ENCODE data around the gene CLEC18B.
A peak's percentile ranks its signal among the peaks of the same experiment; 100 is the strongest.
"Not testable (repeated sequence)": the region's sequence is repeated elsewhere in the genome, so short reads cannot be mapped to it uniquely, and the experiment has no call there.

The CLEC18B gene

DNA sequence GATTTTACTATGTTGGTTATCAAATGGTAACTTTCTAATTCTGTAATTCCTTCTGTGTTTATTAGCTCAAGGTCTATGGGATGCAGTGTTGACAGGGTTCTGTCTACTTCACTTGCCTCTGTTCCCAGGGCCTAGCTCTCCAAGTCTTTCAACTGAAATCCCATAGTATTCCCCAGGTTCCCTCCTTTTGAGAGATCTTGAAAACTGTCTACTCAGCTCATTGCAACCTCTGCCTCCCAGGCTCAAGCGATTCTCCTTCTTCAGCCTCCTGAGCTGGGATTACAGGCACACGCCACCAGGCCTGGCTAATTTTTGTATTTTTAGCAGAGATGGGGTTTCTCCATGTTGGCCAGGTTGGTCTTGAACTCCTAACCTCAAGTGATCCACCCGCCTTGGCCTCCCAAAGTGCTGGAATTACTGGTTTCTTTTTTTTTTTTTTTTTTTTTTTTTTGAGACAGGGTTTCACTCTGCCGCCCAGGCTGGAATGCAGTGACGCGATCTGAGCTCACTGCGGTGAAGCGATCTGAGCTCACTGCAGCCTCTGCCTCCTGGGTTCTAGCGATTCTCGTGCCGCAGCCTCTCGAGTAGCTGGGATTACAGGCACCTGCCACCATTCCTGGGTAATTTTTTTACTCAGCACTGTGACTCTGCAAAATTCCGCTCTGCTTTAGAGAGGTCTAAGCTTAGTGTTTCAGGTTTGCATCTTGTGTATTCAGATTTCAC, 22.5 kb upstream of the CLEC18B start:
- DNase-seq (ENCODE audit: low spot score) = not testable (repeated sequence)

DNA sequence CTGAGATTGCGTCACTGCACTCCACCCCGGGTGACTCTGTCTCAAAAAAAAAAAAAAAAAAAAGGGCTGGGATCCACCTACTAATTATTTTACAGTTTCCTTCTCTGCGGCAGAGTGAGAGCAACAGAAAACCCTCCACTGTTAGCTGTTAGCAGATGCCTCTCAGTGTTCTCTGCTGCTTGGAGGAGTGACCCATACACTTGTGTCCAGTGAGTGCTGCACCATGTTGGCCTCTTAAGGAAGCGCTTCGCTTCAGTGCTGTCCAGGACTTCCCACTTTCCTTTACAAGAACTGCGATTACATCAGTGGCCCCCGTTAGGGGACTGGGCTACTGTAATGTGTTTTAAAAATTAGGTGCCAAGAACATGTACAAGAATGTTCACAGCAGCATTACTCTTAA, 18.4 kb upstream of the CLEC18B start:
- DNase-seq (ENCODE audit: low spot score) = no peak

DNA sequence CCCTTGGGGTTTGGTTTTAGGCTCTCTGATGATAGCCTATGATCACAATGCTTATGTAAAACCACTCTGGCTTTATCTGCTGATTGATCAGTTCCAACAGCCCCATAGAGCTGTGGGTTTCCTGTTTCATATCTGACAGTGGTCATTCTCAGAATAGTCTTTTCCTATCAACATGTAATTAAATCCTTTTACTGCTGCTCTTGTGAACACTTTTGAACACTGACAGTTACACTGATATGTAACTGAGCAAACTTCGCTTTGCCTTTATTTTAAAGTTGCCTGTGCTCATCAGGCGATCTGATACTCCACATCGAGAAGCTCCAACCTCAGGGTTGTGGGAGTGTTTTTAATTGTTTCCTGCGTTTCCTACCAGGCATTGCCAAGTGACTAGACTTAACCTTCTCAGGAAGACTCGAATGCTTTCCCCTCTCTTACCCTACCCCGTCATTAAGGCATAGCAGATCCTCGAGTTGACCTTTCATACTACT, 17.3 kb upstream of the CLEC18B start:
- DNase-seq (ENCODE audit: low spot score) = no peak

DNA sequence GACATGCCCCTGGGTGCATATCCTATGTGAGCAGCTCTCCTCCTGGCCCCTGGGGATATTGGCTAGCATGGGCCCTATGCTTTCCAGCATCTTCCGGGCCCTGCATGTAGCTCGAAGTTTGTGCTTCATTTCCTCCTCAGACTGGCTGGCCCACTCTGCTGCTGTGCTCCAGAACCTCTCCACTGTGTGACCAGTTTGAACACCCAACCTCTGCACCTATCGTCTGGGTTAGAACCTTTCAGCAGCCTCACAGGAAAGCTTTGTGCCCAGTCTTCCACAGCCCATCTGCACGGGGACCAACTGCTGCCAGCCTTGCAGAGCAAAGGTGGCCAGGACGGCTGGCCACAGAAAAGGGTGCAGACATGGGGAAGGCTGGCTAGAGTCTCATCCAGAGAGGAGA, 10.2 kb upstream of the CLEC18B start:
- DNase-seq (ENCODE audit: low spot score) = no peak

DNA sequence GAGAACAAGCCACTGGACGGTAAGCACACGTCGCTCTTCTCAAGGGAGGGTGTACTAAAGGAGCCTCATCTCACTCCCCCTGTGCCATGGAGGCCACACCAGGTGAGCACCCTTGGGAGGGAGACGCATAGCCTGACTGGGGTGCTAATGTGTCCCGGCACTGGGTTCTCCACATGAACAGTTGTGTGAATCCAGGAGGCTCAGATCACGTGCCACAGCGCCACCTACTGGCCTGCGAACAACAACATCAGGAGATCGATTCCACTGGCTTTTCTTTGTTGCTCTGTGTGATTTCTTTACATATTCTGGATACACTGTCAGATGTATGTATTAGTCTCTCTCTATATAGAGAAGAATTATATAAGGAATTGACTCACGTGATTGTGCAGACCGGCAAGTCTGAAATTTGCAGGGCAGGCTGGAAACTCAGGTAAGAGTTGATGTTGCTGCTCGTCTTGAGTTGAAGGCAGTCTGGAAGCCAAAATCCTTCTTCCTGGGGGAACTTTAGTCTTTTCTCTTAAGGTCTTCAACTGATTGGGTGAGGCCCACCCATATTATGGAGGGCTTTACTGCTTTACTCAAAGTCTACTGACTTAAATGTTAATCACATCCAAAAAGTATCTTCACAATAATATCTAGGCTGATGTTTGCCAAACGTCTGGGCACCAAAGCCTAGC, 8.9 kb upstream of the CLEC18B start:
- not testable (repeated sequence) for DNase-seq (ENCODE audit: low spot score)

DNA sequence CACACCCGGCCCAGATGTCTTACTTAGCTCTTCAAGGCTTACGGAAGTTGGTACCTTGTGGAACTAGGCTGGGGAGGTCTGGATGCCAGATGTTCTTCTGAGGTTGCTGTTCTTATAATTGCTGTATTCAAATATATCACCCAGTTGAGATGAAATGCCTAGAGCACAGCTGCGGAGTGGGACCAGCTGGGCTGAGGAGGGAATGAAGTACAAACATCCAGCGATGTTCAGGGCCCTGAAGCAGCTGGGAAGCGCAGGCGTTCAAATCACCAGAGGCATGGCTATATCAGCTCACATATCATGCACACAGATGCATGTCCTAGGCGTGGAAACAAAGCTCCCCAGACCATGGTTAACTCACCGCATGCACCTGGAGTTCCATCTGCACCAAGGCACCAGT, 7.2 kb upstream of the CLEC18B start:
- not testable (repeated sequence) for DNase-seq (ENCODE audit: low spot score)

DNA sequence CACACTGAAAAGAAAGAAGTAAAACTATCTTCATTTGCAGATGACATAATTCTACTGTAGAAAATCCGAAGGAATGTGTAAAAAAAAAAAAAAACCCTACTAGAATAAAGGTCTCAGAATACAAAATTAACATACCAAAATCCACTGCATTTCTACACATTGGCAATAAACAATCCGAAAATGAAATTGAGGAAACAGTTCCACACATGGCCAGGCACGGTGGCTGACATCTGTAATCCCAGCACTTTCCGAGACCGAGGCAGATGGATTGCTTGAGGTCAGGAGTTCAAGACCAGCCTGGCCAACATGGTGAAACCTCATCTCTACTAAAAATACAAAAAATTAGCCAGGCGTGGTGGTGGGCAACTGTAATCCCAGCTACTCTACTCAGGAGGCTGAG, 4.5 kb upstream of the CLEC18B start:
- DNase-seq (ENCODE audit: low spot score) = not testable (repeated sequence)

DNA sequence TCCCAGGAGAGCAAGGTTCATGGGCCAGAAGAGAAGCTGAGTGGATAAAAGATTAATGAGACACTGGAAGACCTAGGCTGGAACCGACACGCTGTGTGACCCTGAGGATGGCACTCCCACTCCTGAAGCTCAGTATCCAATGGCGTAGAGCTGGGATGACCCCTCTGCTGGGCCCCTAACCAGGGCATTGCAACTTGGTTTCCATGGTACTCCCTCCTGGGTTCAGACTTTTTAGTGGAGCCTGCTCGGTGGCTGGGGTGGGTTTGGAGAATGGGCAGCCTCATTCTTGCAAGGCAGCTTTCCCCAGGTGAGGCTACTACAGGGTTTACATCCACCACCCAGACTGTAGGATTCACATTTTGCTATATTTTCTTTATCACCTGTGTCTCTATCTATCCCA, 2.4 kb upstream of the CLEC18B start:
- not testable (repeated sequence) for DNase-seq (ENCODE audit: low spot score)

DNA sequence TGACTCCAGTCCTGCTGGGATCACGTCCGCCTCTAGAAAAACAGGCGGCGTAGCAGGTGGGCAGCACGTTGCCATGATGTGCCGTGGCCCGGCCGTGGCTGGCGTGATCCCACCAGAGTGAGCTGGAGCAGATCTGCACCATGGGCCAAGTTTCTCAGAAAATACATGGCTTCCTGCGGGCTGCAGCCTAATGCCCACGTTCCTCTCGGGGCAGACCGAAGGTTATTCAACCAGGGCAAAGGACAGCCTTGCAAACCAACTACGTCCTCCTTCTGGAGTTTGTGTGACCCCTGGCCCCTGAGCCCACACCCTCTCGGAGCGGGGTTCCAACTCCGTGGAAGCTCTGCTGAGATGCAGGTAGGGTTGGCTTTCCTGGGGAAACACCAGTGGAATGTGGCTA, 808 bp upstream of the CLEC18B start:
- DNase-seq (ENCODE audit: low spot score) = not testable (repeated sequence)

DNA sequence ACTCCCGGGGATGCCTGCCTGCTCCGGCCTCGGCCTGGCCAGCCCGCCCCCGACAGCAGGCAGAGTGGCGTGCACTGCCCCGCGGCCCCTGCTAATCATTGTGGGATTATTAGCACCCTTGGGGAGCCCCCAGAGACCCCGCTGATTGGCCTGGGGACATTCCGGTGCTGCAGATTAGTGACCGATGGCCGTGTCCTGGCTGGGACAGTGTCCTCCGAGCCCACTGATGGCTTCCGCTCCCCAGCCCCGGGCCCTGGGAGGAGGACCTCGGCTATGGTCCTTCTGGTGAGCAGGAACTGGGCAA, 156 bp upstream of the CLEC18B start:
- not testable (repeated sequence) for DNase-seq (ENCODE audit: low spot score)

DNA sequence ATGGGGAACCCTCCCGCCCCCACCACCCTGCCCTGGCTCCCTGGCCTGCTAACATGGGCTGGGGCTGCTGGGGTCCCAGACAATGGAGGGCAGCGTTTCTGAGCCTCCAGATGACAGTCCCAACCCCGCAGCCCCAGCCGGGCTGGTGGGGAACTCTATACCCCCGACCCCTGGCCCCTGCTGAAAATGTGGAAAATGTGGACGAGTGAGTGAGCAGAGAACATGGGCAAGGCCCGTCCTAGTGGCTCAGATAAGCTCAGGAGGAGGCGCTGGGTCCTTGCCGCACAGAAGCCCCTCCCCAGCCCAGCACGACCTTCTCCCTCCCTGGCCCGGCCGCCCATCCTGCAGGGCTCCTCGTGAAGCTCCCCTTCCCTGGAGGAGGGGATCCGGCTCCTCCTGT, 1.5 kb downstream of the CLEC18B start:
- DNase-seq (ENCODE audit: low spot score) = not testable (repeated sequence)

DNA sequence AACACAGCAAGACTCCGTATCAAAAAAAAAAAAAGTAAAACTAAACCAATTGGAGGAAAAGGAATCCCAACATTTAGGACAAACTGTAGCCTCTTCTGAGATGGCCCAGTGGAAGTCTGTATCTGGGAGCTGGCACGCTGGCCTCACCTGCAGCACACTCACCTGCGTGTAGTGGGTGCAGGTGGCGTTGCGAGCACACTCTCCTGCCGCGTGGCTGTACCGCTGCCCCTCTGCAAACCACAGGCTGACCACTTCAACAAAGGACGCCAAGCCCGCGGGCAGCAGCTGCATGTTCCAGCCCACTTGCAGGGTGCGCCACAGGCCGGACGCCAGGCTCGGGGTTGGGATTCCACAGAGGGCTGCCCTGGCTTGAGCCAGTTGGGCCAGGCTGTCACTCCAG, 3.4 kb downstream of the CLEC18B start:
- not testable (repeated sequence) for DNase-seq (ENCODE audit: low spot score)

DNA sequence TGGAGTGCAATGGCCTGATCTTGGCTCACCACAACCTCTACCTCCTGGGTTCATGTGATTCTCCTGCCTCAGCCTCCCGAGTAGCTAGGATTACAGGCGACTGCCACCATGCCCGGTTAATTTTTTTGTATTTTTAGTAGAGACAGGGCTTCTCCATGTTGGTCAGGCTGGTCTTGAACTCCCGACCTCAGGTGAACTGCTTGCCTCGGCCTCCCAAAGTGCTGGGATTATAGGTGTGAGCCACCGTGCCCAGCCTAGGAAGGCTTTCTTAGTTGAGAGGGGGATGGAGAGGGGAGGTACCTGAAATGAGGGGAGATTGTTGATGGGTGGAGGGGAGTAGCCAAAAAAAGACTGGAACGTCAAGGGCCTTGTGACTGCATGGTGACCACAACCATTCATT, 7.4 kb downstream of the CLEC18B start:
- DNase-seq (ENCODE audit: low spot score) = not testable (repeated sequence)

DNA sequence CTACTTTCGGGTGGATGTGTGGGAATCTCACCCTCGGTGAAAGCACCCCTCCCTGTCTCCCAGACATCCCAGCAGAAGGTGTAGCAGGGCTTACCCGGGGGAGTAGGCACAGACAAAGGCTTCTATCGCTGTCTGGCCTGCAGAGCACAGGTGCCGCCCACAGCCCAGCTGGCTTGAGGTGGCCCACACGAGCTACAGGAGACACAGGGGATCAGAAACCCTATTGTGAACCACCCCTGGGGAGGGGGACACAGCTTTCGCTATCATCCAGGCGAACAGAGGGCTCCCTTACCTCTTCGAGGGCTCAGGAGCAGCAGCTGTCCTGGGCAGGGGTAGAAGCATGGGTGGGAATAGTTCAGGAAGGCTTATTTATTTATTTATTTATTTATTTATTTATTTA, 7.8 kb downstream of the CLEC18B start:
- not testable (repeated sequence) for DNase-seq (ENCODE audit: low spot score)

DNA sequence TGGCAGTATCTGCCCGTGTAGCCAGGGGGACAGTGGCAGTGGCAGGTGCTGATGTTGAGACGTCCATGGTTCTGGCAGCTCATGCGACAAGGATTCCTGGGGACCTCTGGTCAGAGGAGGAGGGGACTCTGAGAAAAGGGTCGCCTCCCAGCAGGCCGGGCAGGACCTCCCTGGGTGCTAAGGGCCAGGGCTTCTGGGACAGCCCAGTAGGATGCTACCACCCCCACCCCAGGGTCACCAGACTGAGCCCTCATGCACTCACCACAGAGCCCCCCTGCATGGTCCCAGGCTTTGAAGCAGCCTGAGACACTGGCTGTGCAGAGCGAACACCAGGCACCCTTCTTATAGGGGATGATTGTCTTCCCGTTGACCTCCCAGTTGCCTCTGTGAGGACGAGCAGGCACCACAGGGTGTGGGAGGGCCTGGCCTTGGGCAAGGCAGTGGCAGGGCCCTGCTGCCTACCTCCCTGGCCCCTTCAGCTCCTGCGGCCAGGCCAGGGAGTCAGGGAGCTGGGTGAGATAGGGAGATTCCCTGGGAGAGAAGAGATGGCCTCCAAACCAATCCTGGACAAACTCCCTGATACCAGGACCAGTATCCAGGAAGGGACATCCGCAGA, 8.4 kb downstream of the CLEC18B start:
- not testable (repeated sequence) for DNase-seq (ENCODE audit: low spot score)

DNA sequence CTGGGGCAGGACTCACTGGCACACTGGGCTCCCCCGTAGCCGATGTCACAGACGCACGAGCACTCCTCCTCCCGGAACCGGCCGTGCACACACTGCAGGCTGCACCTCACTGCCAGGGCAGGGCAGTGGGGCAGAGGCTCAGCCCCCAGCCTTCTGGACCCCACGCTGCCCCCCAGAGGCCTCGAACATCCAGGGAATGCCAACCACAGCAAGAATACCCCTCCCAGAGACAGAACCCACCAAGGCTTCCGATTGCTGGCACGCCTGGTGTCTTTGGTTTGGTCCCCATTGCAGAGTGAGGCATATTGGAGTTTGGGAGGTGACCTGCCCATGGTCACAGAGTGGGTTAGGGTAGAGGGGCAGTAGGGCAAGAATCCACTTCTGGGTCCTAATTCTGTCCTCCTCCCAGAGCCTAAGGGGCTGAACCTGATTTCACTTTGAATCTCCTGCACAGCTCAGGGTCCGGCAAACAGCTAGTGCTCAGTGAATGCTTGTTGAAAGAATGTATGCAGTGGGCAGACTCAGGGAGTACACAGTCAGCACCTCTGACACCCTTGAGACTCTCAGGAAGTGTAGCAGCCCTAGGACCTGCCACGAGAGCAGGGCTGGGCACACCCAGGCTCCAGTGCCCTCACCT, 9.0 kb downstream of the CLEC18B start:
- DNase-seq (ENCODE audit: low spot score) = not testable (repeated sequence)

DNA sequence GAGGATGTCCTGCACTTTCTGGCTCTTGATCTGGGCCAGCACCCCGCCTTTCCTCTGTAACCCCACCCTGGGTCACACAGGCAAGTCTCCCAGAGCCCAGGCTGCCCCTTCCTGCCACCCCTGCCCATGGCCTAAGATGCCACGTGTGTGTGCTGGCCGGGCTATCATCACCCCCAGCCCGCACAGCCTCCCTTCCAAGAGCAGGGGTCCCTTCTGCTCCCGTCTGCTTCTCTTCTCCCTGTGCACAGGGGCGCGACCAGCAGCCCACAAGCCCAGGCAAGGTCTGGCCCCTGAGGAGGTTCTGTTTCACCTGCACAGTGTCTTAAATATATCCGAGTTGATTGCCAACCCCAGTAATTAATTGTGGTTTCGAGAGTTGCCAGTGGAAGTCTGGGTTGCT, 10.3 kb downstream of the CLEC18B start:
- not testable (repeated sequence) for DNase-seq (ENCODE audit: low spot score)

DNA sequence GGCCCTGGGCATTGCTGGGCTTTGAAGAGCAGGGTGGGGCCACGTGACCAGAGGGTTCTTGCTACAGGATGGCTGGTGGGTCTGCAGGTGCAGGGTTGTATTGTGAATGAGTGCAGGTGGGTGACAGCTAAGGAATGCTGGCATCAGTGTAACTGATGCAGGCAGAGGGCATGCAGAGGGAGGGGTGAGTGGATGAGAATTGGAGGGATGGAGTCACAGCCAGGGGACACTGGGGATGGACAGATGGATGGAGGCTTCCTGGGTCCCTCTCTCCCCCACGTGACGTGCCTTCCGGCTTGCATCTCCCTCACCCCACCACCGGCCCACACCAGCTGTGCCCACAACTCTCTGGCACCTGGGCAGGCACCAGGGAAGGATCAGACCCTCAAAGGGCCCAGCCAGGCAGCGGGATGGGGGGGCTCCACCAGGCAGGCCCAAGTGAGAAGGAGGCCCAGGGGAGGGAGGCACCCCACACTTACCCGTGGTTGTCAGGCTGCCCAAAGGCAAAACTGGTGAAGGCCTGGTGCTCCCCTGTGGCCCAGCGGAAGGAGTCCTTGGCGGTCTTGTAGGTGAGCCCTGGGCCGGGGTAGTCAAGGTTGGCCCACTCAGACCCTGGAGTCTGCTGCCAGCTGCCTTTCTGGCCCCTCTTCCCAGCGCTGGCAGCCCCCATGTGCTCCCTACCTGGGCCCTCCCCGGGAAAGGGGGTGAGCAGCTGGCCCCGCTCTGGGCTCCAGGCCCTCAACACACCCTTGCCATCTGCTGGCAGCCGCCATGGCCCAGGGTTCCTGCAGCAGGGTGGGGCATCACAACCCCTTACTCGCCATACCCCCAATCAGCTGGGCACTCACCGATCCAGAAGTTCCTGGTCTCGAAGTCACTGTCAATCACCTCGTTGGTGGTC, 11.0 kb downstream of the CLEC18B start:
- DNase-seq (ENCODE audit: low spot score) = not testable (repeated sequence)

DNA sequence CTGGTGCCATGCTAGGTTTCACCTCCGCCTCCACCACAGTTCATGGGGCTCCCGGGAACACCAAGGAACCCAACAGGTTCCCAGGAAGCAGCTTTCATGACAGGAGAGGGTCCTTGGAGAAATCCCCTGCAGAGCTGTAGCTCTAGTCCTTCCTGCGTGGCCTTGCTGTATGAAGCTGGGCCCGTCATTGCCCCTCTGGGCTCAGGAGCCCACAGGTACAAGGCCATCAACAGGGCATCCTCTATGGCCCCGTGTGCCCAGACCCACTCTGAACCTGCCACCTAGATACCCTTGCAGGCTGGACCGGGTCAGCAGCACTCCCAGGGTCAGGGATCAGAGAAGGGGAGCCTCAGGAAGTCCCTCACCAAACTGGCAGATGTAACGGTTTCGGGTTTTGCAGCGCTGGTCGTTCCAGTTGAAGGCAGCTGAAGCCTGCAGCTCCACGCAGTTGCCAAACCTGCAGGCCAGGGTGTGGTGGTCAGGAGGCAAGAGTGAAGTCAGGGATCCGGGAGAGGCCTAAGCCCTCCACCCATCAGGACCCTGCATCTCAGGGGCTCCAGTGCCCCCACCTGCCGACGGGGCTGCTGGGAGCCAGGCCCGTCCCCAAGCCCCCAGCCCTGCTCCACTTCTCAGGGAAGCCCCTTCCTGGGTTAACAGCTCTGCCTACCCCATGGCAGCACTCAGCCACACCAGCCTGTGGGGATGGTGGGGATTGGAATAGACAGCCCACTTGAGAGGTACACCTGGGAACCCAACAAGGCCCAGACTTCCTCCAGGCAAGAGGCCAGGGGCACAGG, 11.9 kb downstream of the CLEC18B start:
- DNase-seq (ENCODE audit: low spot score) = not testable (repeated sequence)

DNA sequence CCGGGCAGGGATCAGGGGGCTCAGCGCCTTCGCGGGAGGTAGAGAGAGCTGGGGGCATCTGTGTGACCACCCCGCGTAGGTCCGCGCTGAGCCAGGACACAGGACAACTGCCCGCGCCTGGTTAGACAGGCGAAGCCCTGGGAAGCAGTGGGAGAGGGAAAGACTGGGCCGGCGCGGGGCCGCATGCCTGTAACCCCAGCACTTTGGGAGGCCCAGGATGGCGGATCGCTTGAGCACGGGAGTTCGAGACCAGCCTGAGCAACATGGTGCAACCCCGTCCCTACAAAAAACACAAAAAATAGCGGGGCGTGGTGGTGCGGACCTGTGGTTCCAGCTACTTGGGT, 13.9 kb downstream of the CLEC18B start:
- DNase-seq (ENCODE audit: low spot score) = peak; percentile 66

Measured in left forelimb (tissue), 1 donor.